Gastrocnemius medialis (tissue), 4 donors: ENCODE results near the gene IGSF21. TPM values are rescaled to one million over a fixed set of nuclear protein-coding genes. Genes with fewer than 3 reads are reported as not detected.

Experiments used
- ATAC-seq, 2 donors: fragments of 150-250 bp; one replicate each; pipeline ENCODE4 v1.9.1; 2016
- DNase-seq, 2 donors: peaks; one replicate each; pipeline ENCODE4 v3.0.0-alpha.2; 2019
- H3K27ac ChIP-seq, 4 donors: fragments of 200-600 bp; sonication (generic); 1 replicate in 1 of 4; 2 replicates in 3 of 4; pipeline ENCODE4 v1.5.1; 2016 to 2018; ENCODE audit warnings: mild to moderate bottlenecking in 2 of 4, moderate library complexity in 1 of 4
- H3K27me3 ChIP-seq, 3 donors: fragments of 200-600 bp; sonication (generic) in 2 of 3; 1 replicate in 1 of 3; 2 replicates in 2 of 3; pipeline versions ENCODE4 v1.5.1 to v1.6.0; 2016 to 2019; ENCODE audit warnings: mild to moderate bottlenecking in 1 of 3, moderate library complexity in 1 of 3
- H3K36me3 ChIP-seq, 2 donors: fragments of 200-600 bp; sonication (generic) in 1 of 2; one replicate each; pipeline ENCODE4 v1.5.1; 2017 to 2018
- H3K4me1 ChIP-seq, 2 donors: fragments of 200-600 bp; sonication (generic) in 1 of 2; one replicate each; pipeline ENCODE4 v1.5.1; 2016 to 2017; ENCODE audit warnings: mild to moderate bottlenecking in 2 of 2
- H3K4me3 ChIP-seq, 4 donors: fragments of 200-600 bp; sonication (generic) in 3 of 4; 1 replicate in 1 of 4; 2 replicates in 3 of 4; pipeline ENCODE4 v1.5.1; 2016 to 2019; ENCODE audit warnings: mild to moderate bottlenecking in 2 of 4
- H3K9me3 ChIP-seq, 3 donors: fragments of 200-600 bp; sonication (generic) in 2 of 3; 1 replicate in 1 of 3; 2 replicates in 2 of 3; pipeline ENCODE4 v1.5.1; 2016 to 2019
- POLR2A ChIP-seq, 2 donors: fragments of 450-650 bp; IDR thresholded peaks; one replicate each; pipeline ENCODE4 v1.6.1; 2017; ENCODE audit warnings: antibody characterized with exemption in 2 of 2, mild to moderate bottlenecking in 2 of 2, moderate library complexity in 2 of 2
- in situ Hi-C, 4 donors: fragments of 200-750 bp; cut with MboI; loops; one replicate each; pipeline versions ENCODE4 v1.15.0 to v1.8.0; 2017; ENCODE audit warnings: low sequenced_read_pairs in 4 of 4
- intact Hi-C: fragments of 100-400 bp; cut with DNase I; formaldehyde crosslinking; loops from one replicate; pipeline ENCODE4 v1.15.1; 2023; ENCODE audit warnings: low total_unique reads
- total RNA-seq, 4 donors: library from RNA; depleted of rRNA; stranded (reverse); fragments of >200 nt; gene quantifications; one replicate each; pipeline versions ENCODE4 v1.1.0 to v1.2.3, GENCODE V29; 2016
- TF ChIP-seq, protein P1 (sequence below), 5 experiments: fragments of 450-650 bp in 3 of 5; fragments of 200-600 bp in 2 of 5; sonication (generic) in 2 of 5; IDR thresholded peaks in 4 of 5; conservative IDR thresholded peaks in 1 of 5; 1 replicate in 4 of 5; 2 replicates in 1 of 5; pipeline ENCODE4 v1.5.1; 2016 to 2019; ENCODE audit warnings: antibody characterized with exemption in 5 of 5, mild to moderate bottlenecking in 3 of 5, moderate library complexity in 3 of 5

IGSF21 gene
- total RNA-seq, 4 donors from 2014 or later, result 0.32 to 0.66 (median 0.53) TPM

DNA sequence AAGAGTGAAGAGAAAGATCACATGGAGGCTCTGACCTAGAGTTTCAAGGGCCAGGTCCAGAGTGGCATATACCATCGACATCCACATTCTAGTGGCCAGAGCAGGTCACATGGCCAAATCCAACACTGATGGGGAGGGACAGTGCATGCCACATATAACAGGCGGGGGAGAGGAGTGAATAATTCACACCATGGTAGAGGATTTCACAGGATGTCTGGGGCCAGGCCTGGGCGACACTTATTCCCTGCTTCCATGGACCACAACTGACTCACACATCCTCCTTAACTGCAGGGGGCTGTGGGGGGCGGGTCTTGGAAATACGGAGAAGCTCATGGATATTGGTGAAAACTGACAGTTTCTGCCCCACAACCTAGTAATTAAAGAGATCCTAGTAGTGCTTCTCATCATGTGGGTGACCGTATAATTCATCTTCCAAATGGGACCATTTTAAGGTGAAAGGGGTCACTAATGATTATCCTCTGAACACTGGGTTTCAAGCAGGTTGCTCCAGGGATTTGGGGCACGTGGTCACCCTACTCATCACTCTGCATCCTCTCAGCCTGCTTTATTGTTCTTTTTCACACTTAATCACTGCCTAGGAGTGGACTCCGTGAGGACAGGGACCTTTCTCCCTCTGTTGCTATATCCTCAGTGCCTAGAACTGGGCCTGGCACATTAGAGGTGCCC is 44.0 kb downstream of the IGSF21 start:
- DNase-seq (no peak), ATAC-seq (no peak)
- intact Hi-C loops, result no loop called here
- no peak overlapping the region for H3K4me3 ChIP-seq
- in situ Hi-C loops, result no loop called here
- H3K27me3 ChIP-seq, result peaks cover 0 to 3% (median 0%) of the 10 kb centered on the region in 3 donors
- no peaks in the 10 kb centered on the region for H3K9me3 ChIP-seq
- H3K36me3 ChIP-seq, result no peaks in the 10 kb centered on the region
- no peak for TF ChIP-seq POLR2A (IDR thresholded peaks at IDR 0.05)
- TF ChIP-seq, protein P1, sequence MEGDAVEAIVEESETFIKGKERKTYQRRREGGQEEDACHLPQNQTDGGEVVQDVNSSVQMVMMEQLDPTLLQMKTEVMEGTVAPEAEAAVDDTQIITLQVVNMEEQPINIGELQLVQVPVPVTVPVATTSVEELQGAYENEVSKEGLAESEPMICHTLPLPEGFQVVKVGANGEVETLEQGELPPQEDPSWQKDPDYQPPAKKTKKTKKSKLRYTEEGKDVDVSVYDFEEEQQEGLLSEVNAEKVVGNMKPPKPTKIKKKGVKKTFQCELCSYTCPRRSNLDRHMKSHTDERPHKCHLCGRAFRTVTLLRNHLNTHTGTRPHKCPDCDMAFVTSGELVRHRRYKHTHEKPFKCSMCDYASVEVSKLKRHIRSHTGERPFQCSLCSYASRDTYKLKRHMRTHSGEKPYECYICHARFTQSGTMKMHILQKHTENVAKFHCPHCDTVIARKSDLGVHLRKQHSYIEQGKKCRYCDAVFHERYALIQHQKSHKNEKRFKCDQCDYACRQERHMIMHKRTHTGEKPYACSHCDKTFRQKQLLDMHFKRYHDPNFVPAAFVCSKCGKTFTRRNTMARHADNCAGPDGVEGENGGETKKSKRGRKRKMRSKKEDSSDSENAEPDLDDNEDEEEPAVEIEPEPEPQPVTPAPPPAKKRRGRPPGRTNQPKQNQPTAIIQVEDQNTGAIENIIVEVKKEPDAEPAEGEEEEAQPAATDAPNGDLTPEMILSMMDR (IDR thresholded peaks at IDR 0.05 in 4 of 5, conservative IDR thresholded peaks at IDR 0.05 in 1 of 5), result no peak
- no peaks in the 10 kb centered on the region for H3K4me1 ChIP-seq
- no peak overlapping the region for H3K27ac ChIP-seq

DNA sequence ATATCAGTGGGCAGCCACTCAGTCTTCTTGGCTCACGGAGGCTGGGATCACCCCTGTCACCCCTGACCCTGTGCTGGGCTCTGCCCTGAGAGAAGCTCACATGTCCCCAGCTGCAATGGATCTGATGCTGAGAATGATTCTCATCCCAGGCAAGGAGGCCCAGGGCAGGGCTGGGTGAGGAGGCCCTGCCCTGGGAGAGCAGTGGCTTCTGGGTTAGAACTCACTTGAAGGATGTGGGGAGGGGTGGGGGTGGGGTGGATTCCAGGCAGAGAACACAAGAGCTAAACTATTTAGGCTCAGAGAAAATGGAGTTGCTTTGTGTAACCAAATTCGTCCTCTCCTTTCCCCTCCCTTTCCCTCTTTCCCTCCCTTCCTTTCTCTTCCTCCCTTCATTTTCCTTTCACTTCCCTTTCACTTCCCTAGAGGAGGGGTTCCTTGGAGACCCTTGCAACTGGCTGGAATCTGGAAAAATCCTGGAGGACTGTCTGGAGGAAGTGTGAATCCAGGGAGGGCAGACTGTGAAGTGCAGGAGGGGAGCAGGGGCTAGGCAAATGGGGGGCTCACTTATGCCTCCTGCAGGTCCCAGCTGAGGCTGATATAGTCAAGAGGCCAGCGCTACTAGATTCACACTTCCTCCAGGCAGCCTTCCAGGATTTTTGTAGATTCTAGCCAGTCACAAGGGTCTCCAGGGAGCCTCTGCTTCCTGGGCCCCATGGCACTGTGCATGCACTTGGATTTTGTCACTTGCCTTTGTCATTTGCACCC is 47.0 kb downstream of the IGSF21 start:
- in situ Hi-C loops, result no loop called here
- Histone ChIP-seq H3K36me3 (no peaks in the 10 kb centered on the region), H3K4me3 (no peak overlapping the region), H3K9me3 (no peaks in the 10 kb centered on the region), H3K27me3 (peaks cover 0 to 14% (median 0%) of the 10 kb centered on the region in 3 donors), H3K4me1 (no peaks in the 10 kb centered on the region), H3K27ac (no peak overlapping the region)
- intact Hi-C loops, result no loop called here
- ATAC-seq (no peak), DNase-seq (no peak)
- TF ChIP-seq POLR2A (IDR thresholded peaks at IDR 0.05), result no peak

DNA sequence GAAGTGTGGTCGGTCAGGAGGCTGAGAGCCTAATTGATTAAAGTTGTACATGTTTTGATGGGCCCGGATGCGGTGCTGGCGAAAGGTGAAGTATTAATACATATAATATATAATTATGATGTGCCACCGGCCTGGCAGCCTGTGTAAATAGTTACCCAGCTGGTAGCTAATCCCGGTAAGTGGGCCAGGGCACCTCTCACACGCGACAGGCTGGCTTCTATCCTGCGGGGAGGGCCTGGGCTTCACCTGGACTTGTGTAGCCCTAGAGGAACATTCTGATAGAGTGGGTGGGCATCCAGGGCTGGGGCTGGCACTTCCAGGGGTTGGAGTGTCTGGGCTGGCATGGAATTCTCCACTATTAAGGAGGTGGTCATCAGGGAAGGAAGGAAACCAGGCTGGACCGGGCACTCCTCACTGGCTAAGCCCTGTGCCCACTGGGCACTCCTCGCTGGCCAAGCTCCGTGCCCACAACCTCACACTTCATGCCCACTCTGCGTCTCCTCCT is 48.3 kb downstream of the IGSF21 start:
- Histone ChIP-seq H3K27me3 (peaks cover 0 to 14% (median 3%) of the 10 kb centered on the region in 3 donors), H3K4me1 (no peaks in the 10 kb centered on the region), H3K36me3 (no peaks in the 10 kb centered on the region), H3K9me3 (no peaks in the 10 kb centered on the region), H3K4me3 (no peak overlapping the region), H3K27ac (no peak overlapping the region)
- no peak for TF ChIP-seq POLR2A (IDR thresholded peaks at IDR 0.05)
- TF ChIP-seq, protein P1 (IDR thresholded peaks at IDR 0.05 in 4 of 5, conservative IDR thresholded peaks at IDR 0.05 in 1 of 5), result no peak
- intact Hi-C loops (no loop called here), in situ Hi-C loops (no loop called here)
- no peak for ATAC-seq
- DNase-seq, result no peak

DNA sequence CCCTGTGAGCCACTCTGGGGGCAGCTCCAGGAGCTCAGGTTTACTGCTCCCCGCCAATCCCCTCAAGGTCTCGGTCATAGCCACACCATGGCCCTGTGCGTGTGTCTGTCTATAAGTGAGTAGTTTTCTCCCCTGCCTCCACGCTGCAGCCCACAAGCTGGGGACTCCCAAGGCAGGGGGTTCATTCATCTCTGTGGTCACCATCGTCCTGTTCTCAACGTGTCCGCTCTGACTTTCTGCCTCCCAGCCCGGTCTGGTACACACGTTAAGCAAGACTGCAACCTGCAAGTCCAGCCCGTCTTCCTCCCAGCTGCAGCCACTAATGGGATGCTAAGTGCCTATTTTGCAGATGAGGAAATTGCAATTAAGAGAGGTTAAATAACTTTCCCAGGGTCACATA is 49.8 kb downstream of the IGSF21 start:
- no peak for ATAC-seq
- in situ Hi-C loops, result no loop called here

More for the DNA sequence above, 49.8 kb downstream of the IGSF21 start:
- no peak for DNase-seq
- no peaks in the 10 kb centered on the region for H3K4me1 ChIP-seq
- no peak overlapping the region for H3K4me3 ChIP-seq
- intact Hi-C loops, result no loop called here
- H3K36me3 ChIP-seq, result no peaks in the 10 kb centered on the region
- no peaks in the 10 kb centered on the region for H3K9me3 ChIP-seq
- H3K27me3 ChIP-seq, result peaks cover 3 to 14% (median 3%) of the 10 kb centered on the region in 3 donors
- TF ChIP-seq, protein P1 (IDR thresholded peaks at IDR 0.05 in 4 of 5, conservative IDR thresholded peaks at IDR 0.05 in 1 of 5), result no peak
- no peak for TF ChIP-seq POLR2A (IDR thresholded peaks at IDR 0.05)
- H3K27ac ChIP-seq, result no peak overlapping the region
